LoVo (cell line): ENCODE measurements around the gene GIMAP1.

Source experiments
- DNase-seq: peaks from one replicate; pipeline ENCODE4 v3.0.0-alpha.2; 2016; ENCODE audit warnings: low spot score

GIMAP1 gene

GRCh38 chr7:150748376-150748775, 32.0 kb downstream of the GIMAP1 start:
- no peak for DNase-seq

- no peak for DNase-seq
Observed at GRCh38 chr7:150751702-150752101, 35.3 kb downstream of the GIMAP1 start.

GRCh38 chr7:150753239-150753638, 36.8 kb downstream of the GIMAP1 start:
- no peak for DNase-seq

GRCh38 chr7:150753826-150754603, 37.6 kb downstream of the GIMAP1 start:
- DNase-seq: no peak

DNA sequence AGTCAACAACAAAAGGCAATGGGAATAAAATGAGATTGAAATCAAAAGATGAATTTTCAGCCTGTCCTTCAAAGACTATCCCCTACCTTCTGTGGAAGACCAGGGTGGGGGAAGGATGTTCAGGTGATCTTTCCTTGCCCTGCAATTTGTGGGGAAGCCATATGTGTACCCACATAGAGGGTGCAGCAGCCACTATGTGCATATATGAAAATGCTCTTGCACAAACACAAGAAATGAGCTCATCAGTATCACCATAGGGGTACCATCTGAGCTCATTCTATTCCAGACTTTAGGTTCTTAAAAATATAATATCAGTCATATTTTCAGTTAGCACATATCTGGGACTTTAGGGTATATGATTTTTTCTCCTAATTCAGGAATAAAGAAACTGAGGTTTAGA, 38.5 kb downstream of the GIMAP1 start:
- no peak for DNase-seq

GRCh38 chr7:150755473-150756099, 39.2 kb downstream of the GIMAP1 start:
- DNase-seq: no peak

- DNase-seq: no peak
Observed at GRCh38 chr7:150756166-150756565, 39.8 kb downstream of the GIMAP1 start.

GRCh38 chr7:150756858-150757257, 40.4 kb downstream of the GIMAP1 start:
- DNase-seq: peak; percentile 24

- no peak for DNase-seq
Observed at GRCh38 chr7:150759479-150759878, 43.1 kb downstream of the GIMAP1 start.

- no peak for DNase-seq
Observed at GRCh38 chr7:150766334-150766709, 49.9 kb downstream of the GIMAP1 start.

GRCh38 chr7:150769768-150770167, 53.4 kb downstream of the GIMAP1 start:
- no peak for DNase-seq
